T1000 (cell line): ENCODE measurements around the gene SLC7A9.

Source experiments
- DNase-seq: peaks from one replicate; lab custom pipeline; 2025; ENCODE audit warnings: mixed read lengths; lab: John Stamatoyannopoulos, UW

Gene SLC7A9

GRCh38 chr19:32869369-32869965 is at the start of gene SLC7A9:
SLC7A9 (minus strand) TSS chr19:32869767; CDS start chr19:32868534, 1,233 bp downstream.
- DNase-seq, result no peak

- DNase-seq, result no peak
These were observed 49.8 kb upstream of the SLC7A9 start for GRCh38 chr19:32919365-32919764.

- no peak for DNase-seq
These were observed 48.0 kb upstream of the SLC7A9 start for GRCh38 chr19:32917616-32917996.

GRCh38 chr19:32916969-32917615 is 47.5 kb upstream of the SLC7A9 start:
- DNase-seq, result no peak

GRCh38 chr19:32914879-32915660 is 45.5 kb upstream of the SLC7A9 start:
- DNase-seq, result no peak

- DNase-seq, result no peak
These were observed 41.9 kb upstream of the SLC7A9 start for GRCh38 chr19:32911467-32911866.

- DNase-seq, result no peak
These were observed 41.3 kb upstream of the SLC7A9 start for GRCh38 chr19:32910874-32911273.

- DNase-seq, result no peak
These were observed 40.5 kb upstream of the SLC7A9 start for GRCh38 chr19:32910094-32910493.

GRCh38 chr19:32909257-32909656 is 39.7 kb upstream of the SLC7A9 start:
- DNase-seq, result no peak

GRCh38 chr19:32908641-32909190 is 39.1 kb upstream of the SLC7A9 start:
- no peak for DNase-seq

GRCh38 chr19:32902448-32902847 is 32.9 kb upstream of the SLC7A9 start:
- no peak for DNase-seq

GRCh38 chr19:32901504-32902161 is 32.1 kb upstream of the SLC7A9 start:
- DNase-seq, result no peak

- DNase-seq, result no peak
These were observed 27.1 kb upstream of the SLC7A9 start for GRCh38 chr19:32896516-32897214.

- no peak for DNase-seq
These were observed 25.8 kb upstream of the SLC7A9 start for GRCh38 chr19:32895384-32895783.

GRCh38 chr19:32891609-32892008 is 22.0 kb upstream of the SLC7A9 start:
- DNase-seq, result no peak

GRCh38 chr19:32890841-32891240 is 21.3 kb upstream of the SLC7A9 start:
- DNase-seq, result no peak

- DNase-seq, result no peak
These were observed 20.8 kb upstream of the SLC7A9 start for GRCh38 chr19:32890326-32890725.

GRCh38 chr19:32889137-32889934 is 19.8 kb upstream of the SLC7A9 start:
- DNase-seq, result no peak

- DNase-seq, result no peak
These were observed 18.1 kb upstream of the SLC7A9 start for GRCh38 chr19:32887572-32888215.

- no peak for DNase-seq
These were observed 16.7 kb upstream of the SLC7A9 start for GRCh38 chr19:32886241-32886640.
